ENCODE results near the gene GLB1L2.

Gene GLB1L2

GRCh38 chr11:134407923-134408322 is 76.1 kb downstream of the GLB1L2 start:
- no peak for DNase-seq

- peak in 1 of 2 experiments; percentile 64 for DNase-seq
Observed at GRCh38 chr11:134409552-134410429, 78.0 kb downstream of the GLB1L2 start.

- DNase-seq: peak in 1 of 2 experiments; percentile 44
Observed at GRCh38 chr11:134410766-134411165, 79.0 kb downstream of the GLB1L2 start.

GRCh38 chr11:134412203-134413042 is 80.6 kb downstream of the GLB1L2 start, which contains the start of gene B3GAT1:
Gene B3GAT1, minus strand, starts transcription at chr11:134412242. Its CDS starts 24,583 bp downstream, at chr11:134387659.
- peak; percentile 39 to 91 for DNase-seq

GRCh38 chr11:134413043-134413825 is 81.4 kb downstream of the GLB1L2 start:
- peak in 1 of 2 experiments; percentile 83 for DNase-seq

- peak in 1 of 2 experiments; percentile 40 for DNase-seq
Observed at GRCh38 chr11:134413826-134414731, 82.3 kb downstream of the GLB1L2 start.

GRCh38 chr11:134414766-134415765 is 83.3 kb downstream of the GLB1L2 start:
- DNase-seq: peak; percentile 76 to 96

- no peak for DNase-seq
Observed at GRCh38 chr11:134416726-134417125, 84.9 kb downstream of the GLB1L2 start.

- DNase-seq: no peak
Observed at GRCh38 chr11:134417871-134418840, 86.4 kb downstream of the GLB1L2 start.

- DNase-seq: no peak
Observed at GRCh38 chr11:134423106-134423505, 91.3 kb downstream of the GLB1L2 start.

GRCh38 chr11:134425413-134425812 is 93.6 kb downstream of the GLB1L2 start:
- DNase-seq: no peak
